Progenitor cell of endocrine pancreas (in vitro differentiated cells): ENCODE measurements around the gene CDC25B. TPM values are rescaled to one million over a fixed set of nuclear protein-coding genes. Genes with fewer than 3 reads are reported as not detected.
A peak's percentile ranks its signal among the peaks of the same experiment; 100 is the strongest.

ENCODE experiments used
- DNase-seq: peaks from one replicate; pipeline ENCODE4 v3.0.0; 2021; ENCODE audit warnings: low spot score; ENCODE audit not compliant: unreplicated experiment
- H3K27ac Mint-ChIP-seq: 2 replicates; pipeline ENCODE4 v1.8.0; 2021; ENCODE audit warnings: mild to moderate bottlenecking, moderate library complexity, mixed read lengths
- H3K27me3 Mint-ChIP-seq: 2 replicates; pipeline ENCODE4 v1.8.0; 2021; ENCODE audit warnings: mixed read lengths
- H3K36me3 Mint-ChIP-seq: 2 replicates; pipeline ENCODE4 v1.8.0; 2022; ENCODE audit warnings: mixed read lengths; ENCODE audit not compliant: insufficient read depth
- H3K4me1 Mint-ChIP-seq: 2 replicates; pipeline ENCODE4 v1.8.0; 2021; ENCODE audit warnings: low read depth, mixed read lengths
- H3K4me3 Mint-ChIP-seq: 2 replicates; pipeline ENCODE4 v1.8.0; 2021; ENCODE audit warnings: low read depth, mild to moderate bottlenecking, moderate library complexity, mixed read lengths
- H3K9me3 Mint-ChIP-seq: 2 replicates; pipeline ENCODE4 v1.8.0; 2021; ENCODE audit warnings: low read depth, mixed read lengths
- total RNA-seq: library from RNA; stranded (reverse); gene quantifications from 2 replicates; pipeline ENCODE4 v1.2.1, GENCODE V29; 2021
- TF ChIP-seq, protein P1 (sequence below): fragments of 200-600 bp; sonication (generic); IDR thresholded peaks from one replicate; pipeline ENCODE4 v1.5.0; 2021; ENCODE audit warnings: antibody characterized with exemption, mild to moderate bottlenecking; ENCODE audit not compliant: unreplicated experiment

The CDC25B gene
- total RNA-seq, 1 donor from 2014 or later = 36.7 TPM

DNA sequence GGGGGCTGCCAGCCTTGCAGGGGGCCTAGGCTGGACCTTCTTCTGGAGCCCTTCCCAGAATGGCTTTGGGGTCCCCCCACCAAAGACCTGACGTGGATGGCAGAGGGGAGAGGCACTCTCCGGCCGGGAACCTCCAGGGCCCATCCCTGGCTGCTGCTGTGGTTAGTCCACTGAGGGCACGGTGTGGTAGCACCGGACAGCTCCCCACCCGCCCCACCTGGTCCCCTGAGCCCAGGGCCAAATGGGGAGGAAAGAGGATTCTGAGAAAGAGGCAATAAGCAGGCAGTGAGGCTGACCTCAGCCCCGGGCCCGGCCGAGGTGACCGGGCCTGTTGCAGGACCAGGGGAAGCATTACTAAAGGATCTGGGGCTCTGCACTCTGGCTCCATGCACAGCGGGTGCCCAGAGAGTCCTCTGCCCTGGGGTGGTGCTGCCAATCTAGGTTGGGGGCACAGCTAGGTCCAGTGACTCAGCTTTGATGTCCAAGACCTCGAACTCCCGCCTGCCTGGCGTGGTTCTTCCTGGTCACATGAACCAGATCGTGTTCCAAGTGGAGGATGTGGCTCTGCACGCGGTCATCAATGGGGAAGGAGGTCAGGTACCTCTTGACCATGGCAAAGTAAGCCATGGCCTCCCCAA lies 11.8 kb upstream of the CDC25B start:
- H3K36me3 Mint-ChIP-seq = peaks cover 4% of the 10 kb centered on the region
- no peak overlapping the region for H3K27ac Mint-ChIP-seq
- H3K9me3 Mint-ChIP-seq = no peaks in the 10 kb centered on the region
- peaks cover 19% of the 10 kb centered on the region for H3K4me1 Mint-ChIP-seq
- TF ChIP-seq, protein P1, sequence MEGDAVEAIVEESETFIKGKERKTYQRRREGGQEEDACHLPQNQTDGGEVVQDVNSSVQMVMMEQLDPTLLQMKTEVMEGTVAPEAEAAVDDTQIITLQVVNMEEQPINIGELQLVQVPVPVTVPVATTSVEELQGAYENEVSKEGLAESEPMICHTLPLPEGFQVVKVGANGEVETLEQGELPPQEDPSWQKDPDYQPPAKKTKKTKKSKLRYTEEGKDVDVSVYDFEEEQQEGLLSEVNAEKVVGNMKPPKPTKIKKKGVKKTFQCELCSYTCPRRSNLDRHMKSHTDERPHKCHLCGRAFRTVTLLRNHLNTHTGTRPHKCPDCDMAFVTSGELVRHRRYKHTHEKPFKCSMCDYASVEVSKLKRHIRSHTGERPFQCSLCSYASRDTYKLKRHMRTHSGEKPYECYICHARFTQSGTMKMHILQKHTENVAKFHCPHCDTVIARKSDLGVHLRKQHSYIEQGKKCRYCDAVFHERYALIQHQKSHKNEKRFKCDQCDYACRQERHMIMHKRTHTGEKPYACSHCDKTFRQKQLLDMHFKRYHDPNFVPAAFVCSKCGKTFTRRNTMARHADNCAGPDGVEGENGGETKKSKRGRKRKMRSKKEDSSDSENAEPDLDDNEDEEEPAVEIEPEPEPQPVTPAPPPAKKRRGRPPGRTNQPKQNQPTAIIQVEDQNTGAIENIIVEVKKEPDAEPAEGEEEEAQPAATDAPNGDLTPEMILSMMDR = no peak
- H3K4me3 Mint-ChIP-seq = peak overlapping the region; percentile 17
- DNase-seq = no peak
- H3K27me3 Mint-ChIP-seq = peaks cover 16% of the 10 kb centered on the region

DNA sequence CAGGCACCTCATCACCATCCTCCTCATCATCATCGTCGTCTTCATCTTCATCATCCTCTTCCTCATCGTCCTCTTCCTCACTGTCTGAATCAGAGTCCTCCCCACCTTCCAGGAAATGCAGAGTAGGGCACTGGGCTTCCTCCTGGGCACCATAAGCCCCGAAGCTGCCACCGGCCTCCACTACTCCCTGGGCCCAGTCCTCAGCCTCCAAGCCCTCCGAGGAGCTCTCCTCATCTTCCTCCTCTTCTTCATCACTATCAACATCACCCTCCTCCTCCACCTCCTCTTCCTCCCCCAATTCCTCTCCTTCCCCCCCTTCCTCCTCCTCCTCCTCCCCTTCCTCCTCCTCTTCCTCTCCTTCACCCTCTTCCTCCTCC lies 11.3 kb upstream of the CDC25B start:
- Mint-ChIP-seq H3K4me3 (peak overlapping the region; percentile 17), H3K27ac (no peak overlapping the region), H3K9me3 (no peaks in the 10 kb centered on the region), H3K36me3 (peaks cover 4% of the 10 kb centered on the region), H3K4me1 (peaks cover 19% of the 10 kb centered on the region), H3K27me3 (peaks cover 11% of the 10 kb centered on the region)
- DNase-seq = no peak
- TF ChIP-seq, protein P1 = no peak

DNA sequence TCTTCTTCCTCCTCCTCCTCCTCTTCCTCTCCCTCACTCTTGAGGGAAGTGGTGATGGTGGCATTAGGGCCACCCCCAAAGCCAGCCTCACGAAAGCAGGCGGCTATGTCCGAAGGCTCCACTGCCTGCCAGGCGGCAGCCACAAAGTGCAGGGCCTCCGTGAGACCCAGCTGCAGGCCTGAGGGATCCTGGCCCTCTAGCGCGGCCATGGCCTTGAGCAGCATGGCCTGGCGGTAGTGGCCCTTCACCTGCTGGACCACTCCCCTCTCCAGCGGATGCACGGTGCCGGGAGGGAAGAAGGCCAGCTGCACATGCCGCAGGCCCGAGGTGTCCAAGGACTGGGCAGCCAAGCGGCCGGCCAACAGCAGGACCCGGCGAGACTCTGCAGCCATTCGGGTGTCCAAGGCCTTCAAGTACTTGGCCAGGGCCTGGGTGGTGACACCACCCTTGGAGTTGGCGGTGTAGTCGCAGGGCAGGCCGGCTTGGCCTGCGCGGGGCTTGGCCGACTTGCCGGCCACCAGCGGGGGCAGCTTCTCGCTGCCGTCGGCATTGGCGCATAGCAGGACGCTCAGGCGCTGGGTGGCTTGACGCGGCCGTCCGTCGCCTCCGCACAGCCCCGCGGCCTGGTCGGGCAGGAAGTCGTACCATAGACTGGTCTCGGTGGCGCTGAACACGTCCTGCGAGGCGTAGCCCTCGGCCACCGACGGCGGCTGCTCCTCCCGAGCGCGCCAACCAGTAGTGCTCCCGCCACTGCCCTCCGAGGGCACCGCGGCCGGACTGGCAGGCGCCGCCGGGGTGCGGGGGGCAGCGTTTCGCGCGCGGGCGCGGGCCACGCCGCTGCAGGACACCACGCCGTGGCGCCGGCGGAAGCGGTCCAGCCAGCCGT lies 10.6 kb upstream of the CDC25B start:
- DNase-seq = no peak
- Mint-ChIP-seq H3K27me3 (peaks cover 11% of the 10 kb centered on the region), H3K9me3 (no peaks in the 10 kb centered on the region), H3K36me3 (peaks cover 4% of the 10 kb centered on the region), H3K4me1 (peaks cover 18% of the 10 kb centered on the region), H3K27ac (no peak overlapping the region), H3K4me3 (no peak overlapping the region)
- TF ChIP-seq, protein P1 = no peak

GRCh38 chr20:3786126-3786484 lies 10.0 kb upstream of the CDC25B start:
- TF ChIP-seq, protein P1 = no peak
- peaks cover 12% of the 10 kb centered on the region for H3K4me1 Mint-ChIP-seq
- peaks cover 11% of the 10 kb centered on the region for H3K27me3 Mint-ChIP-seq
- no peaks in the 10 kb centered on the region for H3K9me3 Mint-ChIP-seq
- no peak for DNase-seq
- peak overlapping the region; percentile 80 for H3K4me3 Mint-ChIP-seq
- peak overlapping the region; percentile 83 for H3K27ac Mint-ChIP-seq
- H3K36me3 Mint-ChIP-seq = peaks cover 4% of the 10 kb centered on the region

DNA sequence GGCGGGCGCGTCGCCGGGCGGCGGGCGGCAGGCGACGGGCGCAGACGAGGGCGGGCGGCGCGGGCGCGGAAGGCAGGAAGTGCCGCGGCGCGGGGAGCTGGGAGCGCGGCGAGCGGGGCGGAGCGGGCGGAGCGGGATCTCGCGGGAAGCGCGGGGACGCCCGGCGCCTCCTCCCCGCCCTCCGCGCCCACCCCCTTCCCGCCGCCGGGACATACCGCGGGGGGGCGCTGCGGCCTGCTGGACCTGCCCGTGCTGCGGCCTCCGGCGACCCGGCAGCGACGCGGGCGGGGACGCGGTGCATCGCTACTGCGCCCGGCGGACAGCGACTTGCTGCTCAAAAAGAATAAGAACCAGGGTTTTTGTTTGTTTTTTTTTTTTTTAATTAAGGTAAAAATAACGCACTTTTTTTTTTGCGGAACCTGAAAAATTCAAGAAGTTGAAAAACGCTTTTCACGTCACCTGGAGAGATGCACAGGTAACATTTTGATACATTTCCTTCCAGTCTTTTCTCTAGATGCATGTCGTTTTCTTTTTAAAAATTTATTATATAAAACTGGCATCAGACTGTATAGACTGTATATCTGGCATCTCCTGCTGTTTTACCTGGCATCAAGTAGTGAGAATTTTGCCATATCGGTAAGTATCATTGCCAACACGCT lies 9.3 kb upstream of the CDC25B start, which contains the start of gene CENPB:
Gene CENPB, minus strand, starts transcription at position 76 of the 659 bp plus-strand sequence. CDS start 257 bp downstream, outside the sequence.
- TF ChIP-seq, protein P1 = peak; percentile 86
- peak; percentile 91 for DNase-seq
- Mint-ChIP-seq H3K4me1 (peaks cover 10% of the 10 kb centered on the region), H3K27me3 (peaks cover 11% of the 10 kb centered on the region), H3K4me3 (peak within 1 kb of the TSS; percentile 80), H3K36me3 (peaks cover 4% of the 10 kb centered on the region), H3K27ac (peak within 1 kb of the TSS; percentile 83), H3K9me3 (no peaks in the 10 kb centered on the region)
